DMS 273 (cell line): ENCODE results near the gene ETS1.
"Not testable (repeated sequence)": the region's sequence is repeated elsewhere in the genome, so short reads cannot be mapped to it uniquely, and the experiment has no call there.

Experiments
- DNase-seq: peaks from one replicate; lab custom pipeline; 2025; ENCODE audit not compliant: unreplicated experiment; lab: John Stamatoyannopoulos, UW

The ETS1 gene

DNA sequence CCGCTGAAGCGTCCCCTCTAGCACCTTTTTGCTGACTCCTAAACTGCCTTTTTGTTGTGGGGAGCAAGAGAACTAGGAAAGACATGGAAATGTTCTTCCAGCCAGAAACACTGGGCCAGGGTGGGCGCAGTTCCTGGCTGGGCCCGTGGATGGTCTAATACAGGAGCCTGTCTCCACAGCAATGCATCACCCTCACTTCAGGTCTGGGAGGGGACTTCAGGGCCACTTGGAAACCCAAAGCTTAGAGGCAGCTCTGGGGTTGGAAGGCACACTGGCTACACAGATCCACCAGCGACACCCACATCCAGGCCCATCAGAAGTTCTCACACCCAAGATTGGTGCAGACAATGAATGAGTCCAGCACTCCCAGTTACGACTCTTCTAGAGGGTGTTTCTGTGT, 120.3 kb downstream of the ETS1 start:
- DNase-seq: no peak

DNA sequence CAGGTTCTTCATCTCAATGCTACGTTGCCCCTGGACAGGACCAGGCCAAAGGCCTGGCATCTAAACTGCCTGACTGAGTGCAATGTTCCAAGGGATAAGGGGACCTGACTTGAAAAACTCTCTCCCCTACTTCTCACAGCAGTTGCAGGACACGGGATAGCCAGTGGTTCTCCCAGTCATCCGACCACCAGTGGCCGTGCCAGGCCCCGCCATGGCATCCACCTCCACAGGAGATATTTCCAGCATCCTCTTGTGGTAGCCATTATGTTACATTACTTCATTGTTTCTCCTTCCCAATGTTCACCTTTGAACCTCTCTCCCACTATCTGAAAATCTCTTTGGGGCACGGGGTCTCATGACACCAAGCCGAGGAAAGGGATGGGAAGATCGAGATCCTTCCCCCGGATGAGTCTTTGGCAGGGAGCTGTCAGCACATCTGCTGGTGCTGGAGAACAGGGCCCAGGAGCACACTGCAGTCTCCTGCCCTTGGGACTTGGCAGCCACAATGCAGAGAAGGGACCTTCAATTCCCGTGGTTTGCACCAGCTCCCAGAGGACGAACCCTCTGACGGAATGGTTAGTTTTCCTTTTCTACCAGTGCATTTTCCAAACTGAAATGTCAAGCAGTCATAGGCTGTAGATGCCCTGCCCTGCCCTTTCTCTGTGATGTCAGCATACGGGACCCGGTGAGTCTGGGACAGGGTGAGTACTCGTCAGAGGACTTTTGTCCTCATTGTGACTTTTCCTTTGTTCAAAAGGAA, 121.2 kb downstream of the ETS1 start:
- no peak for DNase-seq

DNA sequence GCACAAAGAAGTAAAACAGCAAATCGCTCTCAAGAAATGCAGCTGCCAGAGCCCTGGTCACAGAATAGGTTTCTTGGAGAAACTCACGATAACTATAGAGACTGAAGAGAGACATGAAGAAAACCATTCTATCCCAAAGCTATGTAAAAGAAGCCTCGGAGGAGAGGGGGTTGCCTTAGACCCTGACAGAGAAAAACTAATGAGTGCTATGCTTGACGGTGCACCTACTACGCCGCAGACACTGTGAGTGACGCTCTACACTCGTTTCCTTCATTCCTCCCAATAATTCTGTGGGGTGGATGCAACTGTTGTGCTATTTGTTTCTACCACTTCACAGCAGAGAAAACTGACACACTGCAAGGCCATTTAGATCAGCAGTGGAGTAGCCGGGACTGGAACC, 121.8 kb downstream of the ETS1 start:
- DNase-seq: no peak

DNA sequence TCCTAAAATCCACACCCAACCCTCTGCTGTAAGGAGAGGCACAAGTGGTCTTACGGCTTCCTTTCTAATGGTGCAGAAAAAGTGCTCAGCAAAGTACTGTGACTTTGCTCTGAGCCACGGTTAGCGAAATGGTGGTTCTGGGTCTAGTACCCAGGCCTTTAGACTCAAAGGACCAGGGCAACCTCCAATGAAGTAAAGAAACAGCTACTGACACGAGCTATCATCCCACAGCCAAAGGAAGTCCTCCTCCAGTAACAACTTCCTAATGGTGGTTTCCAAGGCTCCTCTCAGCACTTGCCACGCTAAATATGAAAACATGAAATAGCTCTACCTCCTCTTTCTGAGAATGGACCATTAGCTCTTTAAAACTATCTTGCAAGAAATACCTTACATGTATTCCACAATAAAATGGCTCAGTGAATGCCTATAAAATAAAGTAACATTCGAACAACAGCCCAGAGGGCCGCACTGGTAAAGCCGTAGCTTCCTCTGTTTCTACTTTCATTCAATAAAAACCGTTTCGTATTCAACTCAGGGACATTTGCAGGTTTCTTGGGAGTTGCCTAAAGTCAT, 122.4 kb downstream of the ETS1 start:
- DNase-seq: no peak

DNA sequence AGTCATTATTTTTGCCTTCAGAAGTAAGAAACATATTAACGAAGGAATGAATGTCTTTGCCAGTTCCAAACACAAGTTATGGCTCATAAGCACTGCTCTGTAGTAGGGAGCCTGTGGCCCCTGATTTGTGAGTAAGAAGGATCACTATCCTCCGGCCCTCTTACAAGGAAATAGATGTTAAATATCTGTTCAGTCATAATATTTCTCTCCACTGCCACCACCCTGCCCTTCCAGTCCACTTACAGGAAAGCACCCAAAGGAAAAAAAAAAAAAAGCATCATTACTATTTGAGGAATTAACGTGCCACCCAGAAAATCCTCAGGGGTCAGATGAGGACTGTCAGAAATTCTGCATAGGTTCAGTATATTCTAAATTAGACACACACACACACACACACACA, 123.4 kb downstream of the ETS1 start:
- no peak for DNase-seq

DNA sequence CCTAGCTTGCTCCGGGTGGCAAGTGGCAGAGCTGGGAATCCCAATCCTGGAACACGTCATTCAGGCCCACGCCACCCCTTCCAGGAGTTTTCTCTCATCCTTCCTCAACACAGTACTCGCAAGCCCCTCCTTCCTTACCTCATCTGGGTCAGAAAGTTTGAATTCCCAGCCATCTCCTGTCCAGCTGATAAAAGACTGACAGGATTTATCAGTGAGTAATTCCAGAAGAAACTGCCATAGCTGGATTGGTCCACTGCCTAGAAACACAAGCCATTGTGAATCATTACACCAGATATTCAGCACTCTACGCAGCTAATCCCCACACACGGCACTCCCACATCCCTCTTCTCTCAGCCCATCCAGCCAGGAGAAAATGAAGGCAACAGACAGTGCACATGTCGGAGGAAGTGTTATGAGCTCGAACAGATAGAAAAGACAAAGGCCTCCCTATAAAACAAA, 124.0 kb downstream of the ETS1 start:
- no peak for DNase-seq

DNA sequence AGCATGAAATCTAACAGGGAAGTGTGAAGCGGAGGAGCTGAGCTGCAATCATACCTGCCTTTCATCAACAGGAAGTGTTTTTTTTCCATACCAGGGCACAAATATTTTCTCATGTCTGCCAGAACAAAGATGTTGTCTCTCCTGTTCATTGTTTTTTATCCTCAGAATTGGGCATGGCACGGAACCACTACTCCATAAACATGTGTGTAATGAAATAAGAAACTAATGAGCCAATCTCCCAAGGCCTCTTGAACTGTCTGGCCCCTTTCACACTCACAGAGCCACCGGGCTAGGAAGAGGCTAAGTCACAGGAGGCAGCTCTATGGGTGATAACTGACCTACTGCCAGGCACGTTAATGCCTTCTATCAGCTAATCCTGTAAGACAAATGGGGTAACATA, 124.4 kb downstream of the ETS1 start:
- DNase-seq: no peak

DNA sequence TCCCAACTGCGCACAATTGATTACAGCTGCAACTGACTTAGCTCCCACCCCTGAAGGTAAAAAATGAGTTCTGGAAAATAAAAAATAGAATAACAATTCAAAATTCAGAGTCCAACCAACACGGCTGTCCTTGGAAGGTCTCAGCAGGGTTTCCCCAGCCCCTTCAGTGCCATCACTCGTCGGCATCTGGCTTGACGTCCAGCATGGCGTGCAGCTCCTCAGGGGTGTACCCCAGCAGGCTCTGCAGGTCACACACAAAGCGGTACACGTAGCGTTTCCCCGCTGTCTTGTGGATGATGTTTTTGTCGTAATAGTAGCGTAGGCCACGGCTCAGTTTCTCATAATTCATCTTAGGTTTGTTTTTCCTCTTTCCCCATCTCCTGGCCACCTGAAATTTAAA, 125.2 kb downstream of the ETS1 start:
- DNase-seq: no peak

DNA sequence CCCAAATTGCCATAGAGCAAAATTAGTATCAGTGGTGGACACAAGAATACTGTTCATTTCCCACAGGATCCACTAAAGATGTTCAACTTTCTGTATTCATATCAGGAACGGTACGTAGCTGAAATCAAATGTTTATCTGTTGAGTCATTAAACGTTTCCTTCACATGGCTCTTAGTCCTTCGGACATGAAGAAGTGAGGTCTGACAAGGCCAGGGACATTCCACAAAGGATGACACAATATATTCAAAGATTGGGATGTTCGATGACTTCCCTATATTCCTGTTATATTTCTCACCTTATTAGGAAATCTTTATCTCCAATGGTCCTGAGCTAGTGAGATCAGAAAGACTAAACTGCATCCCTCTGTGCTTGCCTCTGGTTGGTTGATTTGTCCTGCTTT, 129.0 kb downstream of the ETS1 start:
- DNase-seq: no peak

DNA sequence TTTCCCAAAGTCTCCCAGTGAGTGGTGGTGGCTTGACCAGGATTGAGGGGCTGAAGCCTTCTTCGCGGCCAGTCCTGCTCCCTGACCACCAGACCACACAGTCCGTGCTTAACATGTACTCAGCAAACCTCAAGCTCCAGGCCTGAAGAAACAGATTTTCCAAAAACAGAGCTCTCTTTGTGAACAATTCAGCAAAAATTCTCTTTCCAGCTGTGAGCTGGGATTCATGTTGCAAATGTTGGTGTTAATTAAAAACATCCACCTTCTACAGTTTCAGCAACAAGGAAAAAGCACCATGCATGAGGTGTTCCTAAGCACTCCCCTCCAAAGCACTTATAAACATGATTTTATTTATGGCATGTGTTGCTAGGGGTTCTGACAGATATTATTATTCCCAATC, 129.5 kb downstream of the ETS1 start:
- no peak for DNase-seq

DNA sequence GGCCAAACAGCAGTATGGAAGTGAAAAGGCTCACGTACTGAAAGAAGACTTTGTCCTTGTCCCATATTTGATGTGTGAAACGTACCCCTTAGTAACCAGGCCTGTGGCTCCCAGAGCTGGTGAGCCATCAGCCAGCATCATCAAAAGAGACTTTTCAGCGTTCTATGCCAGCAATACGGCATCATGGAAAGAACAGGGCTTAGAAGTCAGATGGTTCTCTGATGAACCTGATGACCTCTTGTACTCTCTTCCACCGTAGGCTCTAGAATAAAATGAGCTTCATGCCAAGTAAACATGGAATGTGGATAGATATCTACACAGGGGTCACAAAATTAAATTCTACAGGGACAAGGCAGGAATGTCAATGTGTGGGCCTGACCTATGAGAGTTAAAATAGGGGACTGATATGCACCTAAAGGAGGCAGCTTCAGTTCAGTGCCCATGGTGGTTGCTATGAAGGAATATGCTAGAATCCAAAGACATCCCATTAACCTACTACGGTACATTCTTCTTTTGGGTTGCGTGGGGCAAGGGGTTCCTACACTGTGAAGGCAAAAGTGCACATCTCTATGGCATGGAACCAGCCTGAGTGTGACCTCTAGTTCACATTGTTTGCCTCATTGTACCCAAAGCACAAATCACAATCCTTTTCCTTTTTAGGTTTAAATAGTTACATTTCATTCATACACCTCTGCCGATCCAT, 130.6 kb downstream of the ETS1 start:
- no peak for DNase-seq

DNA sequence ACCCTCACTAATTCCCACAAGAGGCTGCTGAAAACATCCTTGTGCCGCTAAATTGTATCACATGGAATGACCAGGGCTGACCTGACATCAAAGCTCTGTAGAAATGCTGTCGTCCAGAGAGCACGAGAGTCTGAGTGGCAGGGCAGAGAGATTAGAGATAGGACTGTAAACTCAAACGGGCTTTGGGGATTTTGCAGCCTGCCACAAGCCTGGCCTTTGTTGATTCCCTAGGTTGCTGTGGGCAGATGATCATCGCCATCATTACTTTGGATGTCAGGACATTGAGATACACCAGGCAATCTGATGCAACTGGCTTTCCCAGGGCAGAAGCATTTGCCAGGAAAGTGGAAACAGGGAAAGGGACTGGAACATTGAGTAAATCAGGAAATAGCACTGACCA, 131.6 kb downstream of the ETS1 start:
- no peak for DNase-seq

DNA sequence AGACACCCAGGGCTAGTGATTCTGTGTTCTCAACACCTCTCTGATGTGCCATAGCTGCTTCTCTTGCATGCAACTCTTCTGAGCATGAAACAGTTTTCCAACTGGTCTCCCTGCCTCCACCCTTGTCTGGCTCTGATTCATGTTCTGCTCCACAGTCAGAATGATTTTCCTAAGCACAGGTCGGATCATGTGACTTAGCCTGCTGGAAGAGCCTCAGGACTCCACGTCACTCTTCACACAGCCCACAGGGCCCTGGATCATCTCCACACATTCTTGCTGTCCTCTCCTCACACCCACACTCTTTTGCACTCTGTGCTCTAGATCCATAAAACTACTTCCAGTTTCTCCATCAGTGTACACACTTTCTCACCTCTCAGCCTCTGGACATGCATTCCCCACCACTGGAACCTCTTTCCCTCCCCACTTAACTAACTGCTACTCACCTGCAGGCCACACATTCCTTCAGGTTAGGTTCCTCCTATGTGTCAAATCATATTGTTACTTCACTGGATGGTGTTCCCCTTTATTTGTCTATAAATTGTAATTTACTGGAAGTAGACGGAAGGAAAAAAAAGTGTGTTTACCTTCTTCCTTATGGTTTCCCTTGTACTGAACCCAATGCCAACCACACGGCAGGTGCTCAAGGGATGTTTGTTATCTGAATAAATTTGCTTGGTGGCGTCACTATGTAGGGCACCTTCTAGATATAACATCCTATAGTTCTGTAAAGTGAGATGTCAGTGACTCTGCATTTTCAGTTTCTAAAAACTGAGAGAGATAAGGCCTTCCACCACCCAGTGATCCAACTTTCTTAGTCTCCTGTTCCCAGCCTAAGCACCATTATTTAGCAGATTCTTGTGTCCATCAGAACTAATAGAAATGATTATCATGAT, 133.7 kb downstream of the ETS1 start:
- no peak for DNase-seq

DNA sequence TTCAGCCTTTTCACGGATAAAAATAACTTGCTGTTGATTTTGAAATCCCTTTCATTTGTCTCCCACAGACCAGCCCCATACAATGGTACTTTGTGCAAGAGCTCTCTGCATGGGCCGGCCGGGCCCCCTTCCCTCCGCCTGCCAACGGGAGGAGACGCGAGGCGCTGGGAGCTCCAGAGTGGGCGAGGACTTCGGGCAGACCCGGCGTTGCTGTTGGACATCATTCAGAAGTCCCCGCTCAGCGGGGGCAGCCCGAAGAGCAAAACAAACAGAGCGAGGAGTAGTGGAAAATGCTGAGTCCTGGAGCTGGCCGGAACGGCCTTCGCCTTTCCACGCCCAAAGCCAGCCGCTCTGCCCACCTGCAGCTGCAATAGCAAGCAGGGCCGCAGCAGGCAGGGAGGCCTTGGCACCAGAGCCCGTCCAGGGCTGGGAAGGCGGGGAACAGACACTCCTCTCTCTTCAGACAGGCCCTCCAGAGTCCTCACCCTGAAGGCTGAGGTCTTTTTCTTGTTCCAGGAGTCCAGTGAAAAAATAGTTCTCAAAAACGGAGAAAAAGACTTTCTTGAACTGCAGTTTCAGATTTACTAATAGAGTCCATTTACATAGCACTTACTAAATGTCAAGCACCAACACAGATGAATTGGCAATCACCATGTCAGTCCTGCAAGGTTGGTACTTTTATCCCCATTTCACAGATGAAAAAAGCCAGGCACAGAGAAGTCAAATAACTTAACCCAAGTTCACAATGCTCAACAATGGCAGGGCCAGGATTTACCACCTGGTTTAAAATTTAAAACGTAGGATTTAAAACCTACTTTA, 135.5 kb downstream of the ETS1 start:
- no peak for DNase-seq

DNA sequence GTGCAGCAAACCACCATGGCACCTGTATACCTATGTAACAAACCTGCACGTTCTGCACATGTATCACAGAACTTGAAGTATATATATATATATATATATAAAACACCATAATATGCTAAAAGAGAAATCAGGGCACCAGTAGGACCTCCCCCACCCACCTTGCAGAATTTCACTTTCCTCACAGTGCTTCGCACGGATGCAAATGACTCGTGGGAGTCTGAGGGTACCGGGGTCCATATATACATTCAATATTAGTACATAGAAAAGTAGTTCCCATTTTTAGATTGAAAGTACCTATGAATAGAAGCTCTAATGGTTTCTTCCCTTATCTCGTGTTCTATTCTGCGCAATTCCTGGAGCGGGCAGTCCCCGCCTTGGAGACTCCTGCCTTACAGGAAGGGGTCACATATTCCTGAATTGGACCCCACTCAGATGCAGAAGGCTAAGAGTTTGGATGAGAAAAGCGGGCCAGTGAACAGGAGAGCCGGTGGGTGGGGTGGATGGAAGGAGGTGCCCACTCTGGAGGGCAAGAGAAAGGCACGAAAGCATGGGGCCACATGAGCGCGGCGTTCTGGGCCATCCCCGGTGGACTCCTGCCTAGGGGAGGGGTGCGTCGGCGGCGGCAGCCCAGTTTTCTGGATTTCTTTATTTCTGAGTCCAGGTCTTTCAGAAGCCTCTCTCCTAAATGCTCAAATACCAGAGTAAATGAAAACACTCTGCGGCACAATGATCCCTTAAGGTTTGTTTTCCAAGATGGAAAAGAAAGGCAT, 136.3 kb downstream of the ETS1 start:
- no peak for DNase-seq

DNA sequence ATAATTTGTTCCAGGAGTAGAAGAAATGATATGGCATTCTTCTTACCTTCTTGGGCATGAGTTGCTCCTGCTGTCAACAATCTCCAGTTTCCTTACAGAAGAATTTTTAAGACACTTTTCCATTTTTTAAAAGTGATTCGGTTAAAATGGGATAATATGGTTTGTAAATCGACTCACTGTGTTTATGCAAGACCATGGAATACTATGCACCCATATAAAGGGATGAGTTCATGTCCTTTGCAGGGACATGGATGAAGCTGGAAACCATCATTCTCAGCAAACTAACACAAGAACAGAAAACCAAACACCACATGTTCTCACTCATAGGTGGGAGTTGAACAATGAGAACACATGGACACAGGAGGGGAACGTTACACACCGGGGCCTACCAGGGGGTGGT, 136.9 kb downstream of the ETS1 start:
- DNase-seq: not testable (repeated sequence)

DNA sequence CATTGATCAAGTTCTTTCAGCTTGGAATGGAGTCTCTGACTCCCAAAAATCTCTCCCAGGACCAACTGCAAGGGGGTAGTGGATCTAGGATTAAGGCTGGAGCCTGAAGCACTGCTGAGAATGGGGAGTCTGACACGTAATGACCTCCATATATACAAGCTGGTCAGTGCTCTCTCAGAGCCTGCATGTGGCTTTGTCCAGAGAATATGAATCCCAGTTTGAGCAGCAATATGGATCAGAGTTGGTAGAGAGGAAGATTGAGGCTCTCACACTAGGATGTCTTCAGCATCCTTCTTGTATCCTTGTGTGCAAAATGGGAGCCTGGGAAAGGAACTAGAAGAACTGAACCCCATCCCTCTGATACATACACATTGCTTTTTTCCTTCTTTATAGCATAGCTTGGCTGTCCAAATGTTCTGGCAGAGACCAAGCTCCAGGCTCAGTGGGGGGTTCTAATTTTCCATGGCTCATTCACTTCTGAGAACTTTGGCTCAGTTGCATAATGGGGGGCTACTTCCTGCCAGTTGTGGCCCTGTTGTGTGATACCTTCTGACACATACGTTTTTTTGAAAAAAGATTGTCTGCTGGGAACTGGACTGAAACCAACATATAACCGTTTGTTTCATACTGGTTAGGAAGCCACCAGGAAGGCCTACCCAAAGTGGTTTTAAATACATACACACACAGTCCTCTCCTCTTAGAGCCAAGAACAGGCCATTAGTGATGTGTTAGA, 138.2 kb downstream of the ETS1 start:
- DNase-seq: no peak

DNA sequence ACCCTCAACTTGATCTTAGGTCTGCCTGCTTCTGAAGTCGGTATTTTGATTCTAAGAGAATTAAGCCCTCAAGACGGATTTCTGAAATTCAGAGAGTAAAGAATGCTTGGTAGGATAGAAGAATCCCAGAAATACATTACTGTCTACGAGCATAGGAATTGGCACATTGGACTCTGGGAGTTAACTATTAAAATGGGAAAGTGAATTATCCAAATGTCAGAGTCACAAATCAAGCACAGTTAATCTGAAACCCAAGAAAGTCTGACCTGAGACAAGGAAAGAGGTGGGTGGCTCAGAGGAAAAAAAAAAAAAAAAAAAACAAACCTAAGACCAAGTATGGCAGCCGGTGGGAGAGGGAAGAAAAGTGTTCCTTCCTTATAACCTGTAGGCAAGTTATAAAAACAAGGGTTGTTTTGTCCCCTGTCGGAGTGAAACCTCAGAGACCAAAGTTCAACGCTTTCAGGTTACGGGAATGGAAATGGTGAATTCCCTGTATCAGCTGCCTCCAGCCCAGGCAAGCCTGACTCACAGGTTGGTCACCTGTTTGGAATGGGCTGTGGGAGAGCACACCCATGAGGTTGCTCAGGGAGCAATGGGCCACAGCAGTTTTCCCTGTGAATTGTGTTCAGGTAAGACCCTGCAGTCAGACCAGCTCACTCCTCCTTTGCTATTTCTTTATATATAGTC, 139.0 kb downstream of the ETS1 start:
- no peak for DNase-seq

DNA sequence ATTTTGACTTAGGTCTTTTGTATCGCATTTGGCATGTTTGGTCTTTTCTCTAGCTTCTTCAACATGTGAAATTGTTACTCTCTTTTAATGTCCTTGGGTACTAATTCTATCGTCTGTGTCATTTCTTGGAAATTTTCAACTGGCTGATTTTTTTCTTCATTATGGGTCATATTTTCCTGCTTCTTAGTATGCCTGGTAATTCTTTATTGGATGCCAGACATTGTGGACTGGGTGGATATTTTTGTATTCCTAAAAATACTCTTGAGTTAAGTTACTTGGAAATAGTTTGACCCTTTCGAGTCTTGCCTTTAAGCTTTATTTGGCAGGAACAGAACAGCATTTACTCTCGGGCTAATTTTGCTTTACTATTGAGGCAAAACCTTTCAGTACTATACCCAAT, 140.1 kb downstream of the ETS1 start:
- no peak for DNase-seq
